Measurements from ENCODE around the gene FAM210A. TPM values are rescaled to one million over a fixed set of nuclear protein-coding genes. Genes with fewer than 3 reads are reported as not detected.

FAM210A gene
- total RNA-seq, 1 experiment from 2014 or later, result 52.7 TPM

- Histone ChIP-seq H3K4me3 (ENCODE audit: low read length) (no peak overlapping the region), H3K4me2 (ENCODE audit: low read length) (no peak overlapping the region), H3K4me1 (ENCODE audit: insufficient read depth, low read length) (no peaks in the 10 kb centered on the region), H4K20me1 (ENCODE audit: low read length) (no peaks in the 10 kb centered on the region), H3F3A (ENCODE audit: low read length, unreplicated experiment) (no peaks in the 10 kb centered on the region), H3K27me3 (ENCODE audit: low read length) (peaks cover 72% of the 10 kb centered on the region), H3K9me3 (ENCODE audit: low read length) (no peaks in the 10 kb centered on the region), H3K36me3 (ENCODE audit: low read depth, low read length) (no peaks in the 10 kb centered on the region), H3K9me2 (replicated peaks; ENCODE audit: low read length) (no peaks in the 10 kb centered on the region), H3K27ac (ENCODE audit: low read length) (no peak overlapping the region), H3K9ac (ENCODE audit: low read length) (no peak overlapping the region), H2AFZ (ENCODE audit: low read length) (no peak overlapping the region), H3K79me2 (ENCODE audit: low read length) (no peaks in the 10 kb centered on the region)
- ATAC-seq, result no peak
- POLR2A ChIA-PET (ENCODE audit: unreplicated experiment), result interaction anchor here (0.6 kb wide), 1 partner anchor 58 kb away, joined by 3 read pairs; no protein-coding TSS in a partner anchor
- no TSS peak for BruUV-seq (replicated peaks)
- no peak for TF ChIP-seq EZH2 (IDR thresholded peaks at IDR 0.05; ENCODE audit: low read length, unreplicated experiment)
- TF ChIP-seq CTCF (conservative IDR thresholded peaks at IDR 0.05; ENCODE audit: low read depth, low read length), result no peak
- no peak for TF ChIP-seq EZH2phosphoT487 (IDR thresholded peaks at IDR 0.05; ENCODE audit: borderline replicate concordance, low read length)
- CTCF ChIA-PET, result no interaction called here
- intact Hi-C loops (cut with micrococcal nuclease), result no loop called here
- DNase-seq, result no peak
These were observed 105.4 kb downstream of the FAM210A start for GRCh38 chr18:13620818-13621445.

GRCh38 chr18:13620206-13620672, 106.1 kb downstream of the FAM210A start:
- CTCF ChIA-PET, result no interaction called here
- Histone ChIP-seq H2AFZ (ENCODE audit: low read length) (no peak overlapping the region), H3K9me2 (replicated peaks; ENCODE audit: low read length) (no peaks in the 10 kb centered on the region), H4K20me1 (ENCODE audit: low read length) (no peaks in the 10 kb centered on the region), H3K9me3 (ENCODE audit: low read length) (no peaks in the 10 kb centered on the region), H3K4me3 (ENCODE audit: low read length) (no peak overlapping the region), H3K27ac (ENCODE audit: low read length) (no peak overlapping the region), H3K4me2 (ENCODE audit: low read length) (no peak overlapping the region), H3K9ac (ENCODE audit: low read length) (no peak overlapping the region), H3F3A (ENCODE audit: low read length, unreplicated experiment) (no peaks in the 10 kb centered on the region), H3K4me1 (ENCODE audit: insufficient read depth, low read length) (no peaks in the 10 kb centered on the region), H3K36me3 (ENCODE audit: low read depth, low read length) (no peaks in the 10 kb centered on the region), H3K79me2 (ENCODE audit: low read length) (no peaks in the 10 kb centered on the region), H3K27me3 (ENCODE audit: low read length) (peaks cover 73% of the 10 kb centered on the region)
- ATAC-seq (no peak), DNase-seq (no peak)
- no peak for TF ChIP-seq EZH2phosphoT487 (IDR thresholded peaks at IDR 0.05; ENCODE audit: borderline replicate concordance, low read length)
- TF ChIP-seq EZH2 (IDR thresholded peaks at IDR 0.05; ENCODE audit: low read length, unreplicated experiment), result no peak
- no peak for TF ChIP-seq CTCF (conservative IDR thresholded peaks at IDR 0.05; ENCODE audit: low read depth, low read length)
- POLR2A ChIA-PET (ENCODE audit: unreplicated experiment), result no interaction called here
- BruUV-seq (replicated peaks), result no TSS peak
- intact Hi-C loops (cut with micrococcal nuclease), result no loop called here

- no peaks in the 10 kb centered on the region for H3K4me1 ChIP-seq (ENCODE audit: insufficient read depth, low read length)
- CTCF ChIA-PET, result no interaction called here
- peaks cover 73% of the 10 kb centered on the region for H3K27me3 ChIP-seq (ENCODE audit: low read length)
- H3K9me3 ChIP-seq (ENCODE audit: low read length), result no peaks in the 10 kb centered on the region
- intact Hi-C loops (cut with micrococcal nuclease), result no loop called here
- no peaks in the 10 kb centered on the region for H3K79me2 ChIP-seq (ENCODE audit: low read length)
- ATAC-seq (no peak), DNase-seq (no peak)
- H3K9me2 ChIP-seq (replicated peaks; ENCODE audit: low read length), result no peaks in the 10 kb centered on the region
- no TSS peak for BruUV-seq (replicated peaks)
- POLR2A ChIA-PET (ENCODE audit: unreplicated experiment), result no interaction called here
- H3K4me2 ChIP-seq (ENCODE audit: low read length), result no peak overlapping the region
- no peak overlapping the region for H3K4me3 ChIP-seq (ENCODE audit: low read length)
- no peaks in the 10 kb centered on the region for H4K20me1 ChIP-seq (ENCODE audit: low read length)
- no peaks in the 10 kb centered on the region for H3K36me3 ChIP-seq (ENCODE audit: low read depth, low read length)
- H3K9ac ChIP-seq (ENCODE audit: low read length), result no peak overlapping the region
- no peak overlapping the region for H3K27ac ChIP-seq (ENCODE audit: low read length)
- no peak overlapping the region for H2AFZ ChIP-seq (ENCODE audit: low read length)
- TF ChIP-seq EZH2phosphoT487 (IDR thresholded peaks at IDR 0.05; ENCODE audit: borderline replicate concordance, low read length), result no peak
- no peak for TF ChIP-seq EZH2 (IDR thresholded peaks at IDR 0.05; ENCODE audit: low read length, unreplicated experiment)
- TF ChIP-seq CTCF (conservative IDR thresholded peaks at IDR 0.05; ENCODE audit: low read depth, low read length), result no peak
- H3F3A ChIP-seq (ENCODE audit: low read length, unreplicated experiment), result no peaks in the 10 kb centered on the region
These were observed 106.7 kb downstream of the FAM210A start for GRCh38 chr18:13619505-13620205.
